Choroid plexus epithelial cell (primary cell): ENCODE measurements around the gene ATP8B3.
A peak's percentile ranks its signal among the peaks of the same experiment; 100 is the strongest.

Experiments
- DNase-seq: peaks from one replicate; pipeline ENCODE4 v3.0.0-alpha.2; 2010; ENCODE audit warnings: low read depth
- H3K4me3 ChIP-seq: 2 replicates; pipeline ENCODE4 v1.5.1; 2011; ENCODE audit warnings: low read depth, mild to moderate bottlenecking, control low read depth, low read length, moderate library complexity
- CTCF ChIP-seq: conservative IDR thresholded peaks from 2 replicates; pipeline ENCODE4 v1.5.1; 2011; ENCODE audit warnings: low read depth, mild to moderate bottlenecking, control low read depth, inconsistent platforms, low read length, moderate library complexity

ATP8B3 gene

GRCh38 chr19:1825909-1826556 is 14.0 kb upstream of the ATP8B3 start:
- DNase-seq = peak; percentile 74
- TF ChIP-seq CTCF = peak; percentile 86
- no peak overlapping the region for H3K4me3 ChIP-seq

- no peak overlapping the region for H3K4me3 ChIP-seq
- TF ChIP-seq CTCF = no peak
- DNase-seq = no peak
Observed at GRCh38 chr19:1824252-1824622, 12.2 kb upstream of the ATP8B3 start.

- DNase-seq = no peak
- H3K4me3 ChIP-seq = no peak overlapping the region
- no peak for TF ChIP-seq CTCF
Observed at GRCh38 chr19:1823539-1824251, 11.6 kb upstream of the ATP8B3 start.

- TF ChIP-seq CTCF = no peak
- no peak for DNase-seq
- no peak overlapping the region for H3K4me3 ChIP-seq
Observed at GRCh38 chr19:1823020-1823419, 10.9 kb upstream of the ATP8B3 start.

GRCh38 chr19:1822210-1822609 is 10.1 kb upstream of the ATP8B3 start:
- no peak for TF ChIP-seq CTCF
- no peak overlapping the region for H3K4me3 ChIP-seq
- no peak for DNase-seq

- TF ChIP-seq CTCF = no peak
- DNase-seq = no peak
Observed at GRCh38 chr19:1819341-1820255, 7.5 kb upstream of the ATP8B3 start.

More at GRCh38 chr19:1819341-1820255, 7.5 kb upstream of the ATP8B3 start:
- H3K4me3 ChIP-seq = no peak overlapping the region
